GM10248 (cell line): Measurements from ENCODE around the gene SRC.
A peak's percentile ranks its signal among the peaks of the same experiment; 100 is the strongest.

Source experiments
- CTCF ChIA-PET: fragments of 300-600 bp; sonication (Branson Sonifier 250); formaldehyde crosslinking; extraction: SDS; loops from one replicate; lab custom pipeline; 2021; ENCODE audit warnings: antibody characterized with exemption; lab: Yijun Ruan, JAX
- POLR2A ChIA-PET: fragments of 350-650 bp; sonication (Branson Sonifier 250); formaldehyde crosslinking; extraction: SDS; loops from one replicate; lab custom pipeline; 2020; ENCODE audit warnings: antibody characterized with exemption; lab: Yijun Ruan, JAX
- DNase-seq: peaks from one replicate; pipeline ENCODE4 v3.0.0; 2012; ENCODE audit errors: extremely low spot score
- TF ChIP-seq, protein P1 (sequence below): IDR thresholded peaks from 2 replicates; pipeline ENCODE4 v1.5.1; 2012; ENCODE audit warnings: mild to moderate bottlenecking, low read depth; ENCODE audit errors: extremely low read depth, missing control alignments, control extremely low read depth

The SRC gene

DNA sequence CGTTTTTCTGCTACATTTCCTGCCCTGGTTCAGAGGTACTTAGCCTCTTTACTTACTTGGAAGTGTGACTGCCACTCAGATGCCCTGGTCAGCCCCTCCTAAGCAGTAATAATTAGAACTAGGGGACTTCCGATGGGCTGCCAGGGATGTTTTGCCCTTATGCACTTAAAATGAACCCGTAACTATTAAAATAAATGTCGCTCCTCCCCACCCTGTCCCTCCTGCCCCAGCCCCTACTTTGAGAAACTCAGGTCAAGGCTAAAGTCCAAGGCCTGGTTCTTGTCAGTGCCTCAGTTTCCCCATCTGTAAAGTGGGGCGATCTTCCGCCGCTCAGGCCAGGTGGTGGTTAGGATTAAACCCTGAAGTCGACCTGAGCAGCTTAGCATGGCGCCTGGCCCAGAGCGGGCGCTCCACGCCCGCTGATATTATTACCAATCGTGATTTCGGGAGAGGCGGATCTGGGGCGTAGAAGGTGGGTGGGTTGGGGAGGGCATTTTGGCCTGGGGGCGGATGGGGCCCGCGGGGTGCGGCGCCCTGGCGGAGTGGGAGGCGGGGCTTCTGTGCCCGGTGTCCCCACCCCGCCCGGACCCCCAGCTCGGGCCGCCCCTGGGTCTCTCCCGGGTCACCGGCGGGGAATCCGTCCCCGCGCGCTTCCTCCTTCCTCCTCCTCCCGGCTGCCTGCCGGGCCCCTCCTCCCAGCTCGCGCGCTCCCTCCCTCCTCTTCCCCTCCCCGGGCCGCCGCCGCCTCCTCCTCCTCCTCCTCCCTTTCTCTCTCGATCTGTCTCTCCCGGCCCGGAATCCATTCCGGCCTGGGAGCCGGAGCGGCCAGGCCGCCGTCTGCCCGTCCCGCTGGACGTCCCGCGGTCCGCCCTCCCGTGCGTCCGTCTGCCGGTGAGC is at the start of gene SRC:
Gene SRC (plus strand): TSS at position 802 of the 897 bp plus-strand sequence. CDS start 38,014 bp downstream, outside the sequence.
- peak; percentile 76 for DNase-seq
- CTCF ChIA-PET, result interaction anchor here (0.8 to 1.7 kb wide), 5 partner anchors 23 to 56 kb away, joined by 3 to 6 read pairs (median 4); partner anchors contain the start of gene MANBAL
- POLR2A ChIA-PET, result interaction anchor here (0.6 to 1.3 kb wide), 2 partner anchors 9 to 758 kb away, joined by 6 to 7 read pairs; no protein-coding TSS in a partner anchor
- TF ChIP-seq, protein P1, sequence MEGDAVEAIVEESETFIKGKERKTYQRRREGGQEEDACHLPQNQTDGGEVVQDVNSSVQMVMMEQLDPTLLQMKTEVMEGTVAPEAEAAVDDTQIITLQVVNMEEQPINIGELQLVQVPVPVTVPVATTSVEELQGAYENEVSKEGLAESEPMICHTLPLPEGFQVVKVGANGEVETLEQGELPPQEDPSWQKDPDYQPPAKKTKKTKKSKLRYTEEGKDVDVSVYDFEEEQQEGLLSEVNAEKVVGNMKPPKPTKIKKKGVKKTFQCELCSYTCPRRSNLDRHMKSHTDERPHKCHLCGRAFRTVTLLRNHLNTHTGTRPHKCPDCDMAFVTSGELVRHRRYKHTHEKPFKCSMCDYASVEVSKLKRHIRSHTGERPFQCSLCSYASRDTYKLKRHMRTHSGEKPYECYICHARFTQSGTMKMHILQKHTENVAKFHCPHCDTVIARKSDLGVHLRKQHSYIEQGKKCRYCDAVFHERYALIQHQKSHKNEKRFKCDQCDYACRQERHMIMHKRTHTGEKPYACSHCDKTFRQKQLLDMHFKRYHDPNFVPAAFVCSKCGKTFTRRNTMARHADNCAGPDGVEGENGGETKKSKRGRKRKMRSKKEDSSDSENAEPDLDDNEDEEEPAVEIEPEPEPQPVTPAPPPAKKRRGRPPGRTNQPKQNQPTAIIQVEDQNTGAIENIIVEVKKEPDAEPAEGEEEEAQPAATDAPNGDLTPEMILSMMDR, result no peak

DNA sequence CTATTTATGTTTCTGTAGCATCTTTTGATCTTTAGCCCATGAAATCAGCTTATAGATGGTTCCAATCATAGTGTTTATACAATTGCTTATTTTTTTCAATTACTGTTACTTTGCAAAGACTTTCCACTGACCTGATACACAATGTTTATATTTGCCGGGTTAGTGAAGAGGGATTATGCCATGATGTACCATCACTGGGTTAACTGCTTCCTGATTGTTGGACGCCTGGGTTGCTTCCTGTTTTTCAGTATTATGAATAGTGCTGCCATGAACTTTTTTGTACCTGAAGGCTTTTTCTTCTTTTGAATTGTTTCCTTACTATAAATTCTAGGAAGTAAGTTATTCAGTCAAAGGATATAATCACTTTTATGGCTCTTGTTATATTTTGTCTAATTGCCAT is 49.6 kb upstream of the SRC start:
- TF ChIP-seq, protein P1, result no peak
- ChIA-PET POLR2A (no interaction called here), CTCF (interaction anchor here (1.3 to 1.4 kb wide), 2 partner anchors 9 to 23 kb away, joined by 3 to 5 read pairs; no protein-coding TSS in a partner anchor)
- no peak for DNase-seq

GRCh38 chr20:37297066-37297736 is 48.7 kb upstream of the SRC start:
- ChIA-PET CTCF (interaction anchor here (0.9 to 1.4 kb wide), 4 partner anchors 10 to 27 kb away, joined by 3 to 5 read pairs (median 4); no protein-coding TSS in a partner anchor), POLR2A (no interaction called here)
- no peak for DNase-seq
- TF ChIP-seq, protein P1, result no peak

DNA sequence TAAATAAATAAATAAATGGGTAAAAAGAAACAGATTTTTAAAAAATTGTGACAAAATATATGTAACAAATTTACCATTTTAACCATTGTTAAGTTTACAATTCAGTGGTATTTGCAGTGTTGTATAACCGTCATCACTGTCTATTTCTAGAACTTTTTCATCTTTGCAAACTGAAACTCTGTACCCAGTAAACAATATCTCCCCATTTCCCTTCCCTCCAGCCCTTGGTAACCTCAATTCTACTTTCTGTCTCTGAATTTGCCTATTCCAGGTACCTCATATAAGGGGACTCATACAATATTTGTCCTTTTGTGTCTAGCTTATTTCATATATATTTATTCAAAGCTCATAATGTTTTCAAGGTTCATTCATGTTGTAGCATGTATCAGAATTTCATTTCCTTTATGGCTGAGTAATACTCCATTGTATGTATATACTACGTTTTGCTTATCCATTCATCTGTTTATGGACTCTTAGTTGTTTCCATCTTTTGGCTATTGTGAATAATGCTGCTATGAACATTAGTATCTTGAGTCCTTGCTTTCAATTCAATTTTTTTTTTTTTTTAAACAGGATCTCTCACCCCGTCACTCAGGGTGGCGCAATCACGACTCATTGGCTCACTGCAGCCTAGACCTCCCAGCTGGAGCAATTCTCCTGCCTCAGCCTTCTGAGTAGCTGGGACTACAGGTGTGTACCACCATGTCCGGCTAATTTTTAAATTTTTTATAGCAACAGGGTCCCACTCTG is 47.6 kb upstream of the SRC start:
- CTCF ChIA-PET, result no interaction called here
- no peak for DNase-seq
- POLR2A ChIA-PET, result no interaction called here
- TF ChIP-seq, protein P1, result no peak

DNA sequence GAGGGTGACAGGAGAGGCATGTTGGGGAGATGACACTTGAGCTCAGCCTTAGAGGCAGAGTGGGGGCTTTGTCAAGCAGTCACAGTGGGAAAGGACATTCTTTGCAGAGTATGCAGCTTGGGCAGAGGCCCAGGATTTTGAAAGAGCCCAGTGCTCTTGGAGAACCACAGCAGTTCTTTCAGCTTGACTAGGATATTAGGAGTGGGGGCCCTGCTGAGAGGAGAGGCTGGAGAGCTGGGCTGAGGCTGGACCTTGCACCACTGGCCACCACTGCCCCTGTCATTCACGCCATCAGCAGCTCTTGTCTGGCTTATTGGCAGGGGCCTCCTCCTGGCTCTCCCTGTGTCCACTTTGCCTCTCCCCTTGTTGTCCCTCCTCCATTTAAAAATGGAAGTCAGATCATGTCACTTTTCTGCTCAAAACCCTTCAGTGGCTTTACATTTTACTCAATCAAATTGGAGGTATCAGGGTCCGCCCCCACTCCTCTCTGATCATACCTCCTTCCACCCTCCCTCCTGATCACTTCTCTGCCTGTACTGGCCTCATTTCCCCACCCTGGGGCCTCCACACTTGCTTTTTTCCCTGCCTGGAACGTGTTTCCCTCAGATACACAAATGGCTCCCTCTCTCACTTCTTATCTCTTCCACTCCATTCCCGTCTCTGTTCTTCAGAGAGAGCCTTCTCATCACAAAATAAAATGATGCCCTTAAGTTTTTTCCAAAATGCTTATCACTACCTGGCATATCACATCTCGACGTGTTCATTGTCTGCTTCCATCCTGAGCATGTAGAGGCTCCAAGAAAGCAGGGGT is 46.0 kb upstream of the SRC start:
- CTCF ChIA-PET, result interaction anchor here (1.4 kb wide), 1 partner anchor 31 kb away, joined by 5 read pairs; no protein-coding TSS in a partner anchor
- TF ChIP-seq, protein P1, result no peak
- DNase-seq, result no peak
- POLR2A ChIA-PET, result no interaction called here
